ENCODE data around the gene RLF. TPM values are rescaled to one million over a fixed set of nuclear protein-coding genes. Genes with fewer than 3 reads are reported as not detected.
A peak's percentile ranks its signal among the peaks of the same experiment; 100 is the strongest.
"Not testable (repeated sequence)": the region's sequence is repeated elsewhere in the genome, so short reads cannot be mapped to it uniquely, and the experiment has no call there.

The RLF gene
- total RNA-seq, 1 donor from 2014 or later = 13.4 TPM

GRCh38 chr1:40160806-40161124, 422 bp upstream of the RLF start:
- ATAC-seq = no peak
- DNase-seq = no peak
- intact Hi-C loops (cut with micrococcal nuclease) = no loop called here

GRCh38 chr1:40161888-40162397, 756 bp downstream of the RLF start:
- DNase-seq (no peak), ATAC-seq (no peak)
- intact Hi-C loops (cut with micrococcal nuclease) = no loop called here

- ATAC-seq (no peak), DNase-seq (no peak)
- intact Hi-C loops (cut with micrococcal nuclease) = no loop called here
These were observed 1.7 kb downstream of the RLF start for GRCh38 chr1:40162753-40163441.

GRCh38 chr1:40167317-40167716, 6.1 kb downstream of the RLF start:
- no peak for ATAC-seq
- intact Hi-C loops (cut with micrococcal nuclease) = no loop called here
- no peak for DNase-seq

- DNase-seq = no peak
- intact Hi-C loops (cut with micrococcal nuclease) = no loop called here
- ATAC-seq = no peak
These were observed 9.8 kb downstream of the RLF start for GRCh38 chr1:40171036-40171435.

- intact Hi-C loops (cut with micrococcal nuclease) = no loop called here
- no peak for ATAC-seq
- DNase-seq = no peak
These were observed 13.6 kb downstream of the RLF start for GRCh38 chr1:40174788-40175187.

- intact Hi-C loops (cut with micrococcal nuclease); ATAC-seq; DNase-seq: not testable (repeated sequence)
These were observed 15.8 kb downstream of the RLF start for GRCh38 chr1:40176989-40177388.

GRCh38 chr1:40178200-40178599, 17.0 kb downstream of the RLF start:
- intact Hi-C loops (cut with micrococcal nuclease) = no loop called here
- DNase-seq = no peak
- no peak for ATAC-seq

- DNase-seq = no peak
- no peak for ATAC-seq
- intact Hi-C loops (cut with micrococcal nuclease) = no loop called here
These were observed 18.4 kb downstream of the RLF start for GRCh38 chr1:40179496-40180089.

- ATAC-seq = no peak
- no peak for DNase-seq
- intact Hi-C loops (cut with micrococcal nuclease) = no loop called here
These were observed 22.0 kb downstream of the RLF start for GRCh38 chr1:40183055-40183710.

GRCh38 chr1:40184193-40184592, 23.0 kb downstream of the RLF start:
- DNase-seq = no peak
- ATAC-seq = no peak
- intact Hi-C loops (cut with micrococcal nuclease) = no loop called here

- intact Hi-C loops (cut with micrococcal nuclease) = no loop called here
- no peak for DNase-seq
- ATAC-seq = no peak
These were observed 25.0 kb downstream of the RLF start for GRCh38 chr1:40185951-40186864.

- DNase-seq (no peak), ATAC-seq (peak; percentile 38)
- intact Hi-C loops (cut with micrococcal nuclease) = no loop called here
These were observed 26.2 kb downstream of the RLF start for GRCh38 chr1:40187399-40187798.

GRCh38 chr1:40194639-40195038, 33.5 kb downstream of the RLF start:
- ATAC-seq; DNase-seq; intact Hi-C loops (cut with micrococcal nuclease): not testable (repeated sequence)

- no peak for ATAC-seq
- intact Hi-C loops (cut with micrococcal nuclease) = no loop called here
- no peak for DNase-seq
These were observed 36.5 kb downstream of the RLF start for GRCh38 chr1:40197656-40198055.

GRCh38 chr1:40199126-40199525, 37.9 kb downstream of the RLF start:
- DNase-seq = no peak
- intact Hi-C loops (cut with micrococcal nuclease) = no loop called here
- ATAC-seq = no peak

GRCh38 chr1:40204856-40205255, 43.7 kb downstream of the RLF start:
- no peak for ATAC-seq
- no peak for DNase-seq
- intact Hi-C loops (cut with micrococcal nuclease) = no loop called here

- intact Hi-C loops (cut with micrococcal nuclease) = no loop called here
- DNase-seq = no peak
- no peak for ATAC-seq
These were observed 49.5 kb downstream of the RLF start for GRCh38 chr1:40210511-40211204.

- intact Hi-C loops (cut with micrococcal nuclease) = loop anchor here (5.0 kb wide), 1 partner anchor 174 kb away; no protein-coding TSS in a partner anchor
- DNase-seq (no peak), ATAC-seq (no peak)
These were observed 57.1 kb downstream of the RLF start for GRCh38 chr1:40218333-40218732.
